HG02798 (cell line): Measurements from ENCODE around the gene TLR2.

Experiments
- ATAC-seq: cut with Tn5 transposase; IDR thresholded peaks from one replicate; pipeline ENCODE4 v1.9.1; 2021; ENCODE audit warnings: mild to moderate bottlenecking; ENCODE audit not compliant: unreplicated experiment, poor library complexity

The TLR2 gene, protein sequence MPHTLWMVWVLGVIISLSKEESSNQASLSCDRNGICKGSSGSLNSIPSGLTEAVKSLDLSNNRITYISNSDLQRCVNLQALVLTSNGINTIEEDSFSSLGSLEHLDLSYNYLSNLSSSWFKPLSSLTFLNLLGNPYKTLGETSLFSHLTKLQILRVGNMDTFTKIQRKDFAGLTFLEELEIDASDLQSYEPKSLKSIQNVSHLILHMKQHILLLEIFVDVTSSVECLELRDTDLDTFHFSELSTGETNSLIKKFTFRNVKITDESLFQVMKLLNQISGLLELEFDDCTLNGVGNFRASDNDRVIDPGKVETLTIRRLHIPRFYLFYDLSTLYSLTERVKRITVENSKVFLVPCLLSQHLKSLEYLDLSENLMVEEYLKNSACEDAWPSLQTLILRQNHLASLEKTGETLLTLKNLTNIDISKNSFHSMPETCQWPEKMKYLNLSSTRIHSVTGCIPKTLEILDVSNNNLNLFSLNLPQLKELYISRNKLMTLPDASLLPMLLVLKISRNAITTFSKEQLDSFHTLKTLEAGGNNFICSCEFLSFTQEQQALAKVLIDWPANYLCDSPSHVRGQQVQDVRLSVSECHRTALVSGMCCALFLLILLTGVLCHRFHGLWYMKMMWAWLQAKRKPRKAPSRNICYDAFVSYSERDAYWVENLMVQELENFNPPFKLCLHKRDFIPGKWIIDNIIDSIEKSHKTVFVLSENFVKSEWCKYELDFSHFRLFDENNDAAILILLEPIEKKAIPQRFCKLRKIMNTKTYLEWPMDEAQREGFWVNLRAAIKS

DNA sequence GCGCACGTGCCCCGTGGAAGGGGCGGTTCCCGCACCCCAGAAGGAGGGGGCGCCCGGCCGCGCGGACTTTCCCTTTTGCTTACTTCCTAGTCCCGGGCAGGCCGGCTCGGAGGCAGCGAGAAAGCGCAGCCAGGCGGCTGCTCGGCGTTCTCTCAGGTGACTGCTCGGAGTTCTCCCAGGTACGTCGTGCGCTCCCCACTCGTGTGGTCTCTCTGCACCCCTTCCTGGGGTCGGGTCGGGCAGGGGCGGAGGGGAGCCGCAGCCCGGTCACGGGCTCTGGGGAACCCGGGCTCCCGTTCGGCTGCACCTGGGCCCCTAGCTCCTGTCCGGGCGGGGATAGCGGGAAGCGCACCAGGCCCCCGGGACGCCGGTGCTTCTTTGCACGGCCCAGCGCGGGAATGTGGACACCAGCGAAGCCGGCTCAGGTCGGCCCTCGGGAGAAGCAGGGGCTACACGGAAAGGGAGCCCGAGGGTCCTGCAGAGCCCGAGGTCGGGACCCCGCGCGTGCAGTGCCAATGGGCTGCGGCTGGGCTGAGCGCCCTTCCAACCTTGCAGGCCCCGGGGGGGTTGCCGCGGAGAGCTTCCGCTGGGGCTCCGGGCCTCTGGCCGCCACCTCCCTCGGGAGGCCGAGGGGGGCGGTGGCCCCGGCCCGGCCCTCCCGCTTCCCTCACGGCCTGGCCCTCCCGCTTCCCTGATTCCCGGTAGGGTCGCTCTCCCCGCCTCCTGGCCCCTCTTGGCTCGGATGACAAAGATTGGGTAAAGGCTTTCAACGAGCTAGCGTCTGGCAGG, at the start of gene TLR2:
TLR2 (plus strand) TSS at position 99 of the 789 bp plus-strand sequence. CDS start 18,628 bp downstream, outside the sequence.
- peak; percentile 86 for ATAC-seq

GRCh38 chr4:153634738-153635353, 49.2 kb upstream of the TLR2 start:
- no peak for ATAC-seq

DNA sequence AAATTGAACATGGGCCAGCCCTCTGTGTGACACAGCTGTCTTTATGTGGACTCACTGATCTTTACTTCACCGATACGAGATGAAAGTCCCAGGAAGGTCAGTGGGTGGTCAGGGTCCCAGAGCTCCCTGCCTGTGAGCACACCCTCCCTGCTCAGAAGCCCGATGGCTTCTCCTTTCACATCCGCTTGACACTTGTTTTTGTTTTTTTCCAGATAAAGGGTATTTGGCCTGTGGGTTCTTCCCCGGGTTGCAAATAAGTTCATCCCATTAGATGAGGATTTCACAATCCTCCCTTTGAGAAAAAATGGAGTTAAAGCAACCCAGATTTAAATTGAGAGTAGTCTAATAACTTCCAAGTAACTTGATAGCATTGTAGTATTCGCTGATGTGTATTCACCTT, 48.2 kb upstream of the TLR2 start:
- no peak for ATAC-seq

DNA sequence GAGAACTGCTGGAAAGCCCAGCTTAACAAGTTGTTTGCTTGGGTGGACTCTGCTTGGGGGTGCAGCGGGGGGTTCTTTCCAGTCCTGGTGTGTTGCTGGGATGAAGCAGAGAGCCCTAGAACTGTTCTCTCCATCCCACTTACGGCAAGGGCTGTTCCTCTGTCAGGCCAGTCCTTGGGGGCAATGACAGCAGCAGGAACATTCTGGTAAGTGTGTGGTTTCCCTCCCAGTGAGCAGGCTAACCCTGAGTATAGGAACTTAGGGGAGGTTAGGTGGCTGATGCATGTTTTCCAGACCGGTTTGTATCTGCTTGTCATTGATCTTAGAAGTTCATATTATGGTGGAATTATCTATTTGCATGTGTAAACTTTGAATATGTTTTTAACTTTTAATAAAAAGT, 46.9 kb upstream of the TLR2 start:
- ATAC-seq, result no peak

DNA sequence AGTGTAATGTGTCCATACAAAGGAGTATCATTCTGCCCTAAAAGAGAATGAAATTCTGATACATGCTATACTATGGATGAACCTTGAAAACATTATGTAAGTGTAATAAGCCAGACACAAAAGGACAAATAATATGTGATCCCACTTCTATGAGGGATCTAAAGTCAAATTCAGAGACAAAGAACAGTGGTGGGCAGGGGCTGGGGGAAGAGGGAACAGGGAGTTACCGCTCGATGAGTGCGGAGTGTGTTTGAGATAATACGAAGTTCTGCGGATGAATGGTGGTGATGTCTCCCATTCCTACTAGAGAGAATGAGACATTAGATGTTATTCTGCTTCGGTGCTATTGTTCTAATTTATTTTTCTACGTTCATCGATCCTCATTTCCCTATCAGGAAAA, 46.1 kb upstream of the TLR2 start:
- no peak for ATAC-seq

DNA sequence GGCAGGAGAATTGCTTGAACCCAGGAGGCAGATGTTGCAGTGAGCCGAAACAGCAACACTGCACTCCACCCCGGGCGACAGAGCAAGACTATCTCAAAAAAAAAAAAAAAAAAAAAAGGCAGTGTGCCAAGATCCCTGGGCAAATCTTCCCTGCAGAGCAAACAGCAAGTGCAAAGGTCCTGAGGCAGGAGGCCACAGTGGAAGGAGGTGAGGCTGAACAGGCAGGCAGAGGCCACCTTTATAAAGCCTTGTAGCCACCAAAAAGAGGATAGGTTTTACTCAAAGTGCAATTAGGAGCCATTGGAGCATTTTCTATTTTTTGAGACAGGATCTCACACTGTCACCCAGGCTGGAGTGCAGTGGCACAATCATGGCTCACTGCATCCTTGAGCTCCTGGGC, 45.1 kb upstream of the TLR2 start:
- no peak for ATAC-seq

GRCh38 chr4:153639833-153640802, 44.0 kb upstream of the TLR2 start:
- no peak for ATAC-seq

DNA sequence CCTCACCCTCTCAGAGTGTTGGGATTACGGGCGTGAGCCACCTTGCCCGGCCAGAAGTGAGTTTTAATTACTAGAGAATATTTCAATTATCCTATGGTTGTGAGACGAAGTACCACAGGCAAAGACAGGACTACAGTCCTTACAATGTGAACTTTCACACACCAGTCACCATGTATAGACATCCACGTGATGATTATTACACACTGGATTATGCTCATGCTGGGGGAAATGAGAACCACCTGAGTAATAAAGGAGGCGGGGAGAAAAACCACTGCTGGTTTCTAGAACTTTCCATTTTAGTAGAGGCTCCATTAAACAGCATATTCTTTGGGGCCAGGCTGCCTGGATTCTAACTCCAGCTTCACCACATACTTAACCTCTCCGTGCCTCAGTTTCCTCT, 42.5 kb upstream of the TLR2 start:
- no peak for ATAC-seq

DNA sequence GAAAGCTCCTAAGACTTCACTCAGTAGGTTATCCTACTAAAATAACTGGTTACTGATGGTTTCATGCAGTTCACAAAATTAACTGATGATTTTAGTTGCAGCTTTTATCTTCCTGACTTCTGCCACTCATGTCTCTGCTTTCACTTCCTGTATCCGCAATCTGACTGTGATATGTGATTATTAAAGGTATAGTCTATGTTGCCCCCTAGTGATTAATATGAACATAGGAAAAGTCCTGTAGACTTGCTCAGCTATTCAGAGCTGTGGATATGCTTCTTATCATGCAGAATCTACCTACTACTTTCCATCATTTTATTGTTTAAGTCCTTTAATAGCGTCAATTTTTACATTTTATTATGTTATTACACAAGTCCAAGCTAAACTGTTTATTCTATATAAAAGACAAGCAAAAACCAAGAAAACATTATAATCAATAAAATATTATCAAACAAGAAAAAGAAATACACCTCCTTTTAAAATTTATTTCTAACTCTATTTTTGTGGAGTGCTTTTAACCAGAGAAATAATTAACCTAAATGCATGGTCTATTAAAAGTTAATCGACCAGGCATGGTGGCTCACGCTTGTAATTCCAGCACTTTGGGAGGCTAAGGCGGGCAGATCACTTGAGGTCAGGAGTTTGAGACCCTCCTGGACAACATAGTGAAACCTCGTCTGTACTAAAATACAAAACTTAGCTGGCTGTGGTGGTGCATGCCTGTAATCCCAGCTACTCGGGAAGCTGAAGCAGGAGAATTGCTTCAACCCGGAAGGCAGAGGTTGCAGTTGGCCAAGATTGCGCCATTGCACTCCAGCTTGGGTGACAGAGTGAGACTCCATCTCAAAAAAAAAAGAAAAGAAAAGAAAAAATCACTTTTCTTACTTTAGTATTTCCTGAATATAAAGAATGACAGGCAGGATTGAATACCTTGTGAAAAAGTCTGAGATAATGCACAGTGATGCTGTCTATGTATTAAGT, 40.4 kb upstream of the TLR2 start:
- ATAC-seq, result peak; percentile 79

GRCh38 chr4:153645183-153645582, 38.9 kb upstream of the TLR2 start:
- no peak for ATAC-seq

DNA sequence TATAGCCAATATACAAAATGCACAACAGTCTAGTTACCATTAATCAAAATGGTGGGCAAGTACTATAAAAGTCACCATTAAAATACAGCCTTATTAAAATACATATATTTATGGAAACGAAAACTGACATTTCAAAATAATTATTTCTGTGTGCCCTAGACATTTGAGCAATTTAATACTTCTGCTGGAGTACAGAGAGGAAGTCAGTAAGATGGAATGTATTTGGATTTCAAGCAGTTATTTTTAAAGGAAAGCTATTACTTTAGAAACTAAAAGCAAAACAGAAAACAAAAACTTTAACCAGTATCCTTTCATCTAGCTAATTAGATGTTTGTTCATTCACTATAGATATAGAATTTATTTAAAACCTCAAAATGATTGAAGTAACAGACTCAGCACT, 37.8 kb upstream of the TLR2 start:
- no peak for ATAC-seq

- no peak for ATAC-seq
Observed at GRCh38 chr4:153646978-153647377, 37.1 kb upstream of the TLR2 start.

GRCh38 chr4:153647975-153648374, 36.1 kb upstream of the TLR2 start:
- ATAC-seq, result no peak

DNA sequence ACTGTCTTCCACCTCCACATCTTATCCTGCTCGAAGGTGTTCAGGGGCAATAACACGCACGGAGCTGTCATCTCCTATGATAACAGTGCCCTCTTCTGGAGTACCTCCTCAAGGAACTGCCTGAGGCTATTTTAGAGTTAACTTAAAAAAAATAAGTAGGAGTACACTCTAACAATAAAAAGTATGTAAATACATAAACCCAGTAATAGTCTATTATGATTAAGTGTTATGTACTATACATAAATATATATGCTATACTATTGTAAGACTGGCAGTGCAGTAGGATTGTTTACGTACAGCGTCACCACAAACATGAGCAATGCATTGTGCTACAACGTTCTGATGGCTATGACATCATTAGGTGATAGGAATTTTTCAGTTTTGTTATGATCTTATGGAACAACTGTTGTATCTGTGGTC, 34.5 kb upstream of the TLR2 start:
- no peak for ATAC-seq

DNA sequence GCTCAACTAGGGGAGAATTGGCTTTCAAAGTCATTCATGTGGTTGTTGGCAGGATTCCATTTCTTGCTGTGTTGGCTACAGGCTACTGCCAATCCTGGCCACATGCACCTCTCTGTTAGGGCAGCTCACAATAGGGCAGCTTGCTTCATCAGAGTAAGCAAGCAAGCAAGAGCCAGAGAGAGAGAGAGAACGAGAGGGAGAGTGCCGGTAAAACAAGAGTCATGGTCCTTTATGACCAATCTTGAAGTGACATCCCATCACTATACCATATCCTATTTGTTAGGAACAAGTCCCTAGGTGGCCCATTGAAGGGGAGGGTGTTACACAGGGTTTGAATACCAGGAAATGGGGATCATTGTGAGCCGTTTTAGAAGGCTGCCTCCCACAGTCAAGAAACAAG, 33.0 kb upstream of the TLR2 start:
- no peak for ATAC-seq

GRCh38 chr4:153651587-153651986, 32.5 kb upstream of the TLR2 start:
- no peak for ATAC-seq

- ATAC-seq, result no peak
Observed at GRCh38 chr4:153652051-153652784, 31.9 kb upstream of the TLR2 start.
